Measurements from ENCODE around the gene SFTA2. TPM values are rescaled to one million over a fixed set of nuclear protein-coding genes. Genes with fewer than 3 reads are reported as not detected.

Gene SFTA2
- total and polyA plus RNA-seq, 9 of the 15 experiments (the other 6 are each of a cell fraction or from before 2014, with no cell fraction given), result not detected

DNA sequence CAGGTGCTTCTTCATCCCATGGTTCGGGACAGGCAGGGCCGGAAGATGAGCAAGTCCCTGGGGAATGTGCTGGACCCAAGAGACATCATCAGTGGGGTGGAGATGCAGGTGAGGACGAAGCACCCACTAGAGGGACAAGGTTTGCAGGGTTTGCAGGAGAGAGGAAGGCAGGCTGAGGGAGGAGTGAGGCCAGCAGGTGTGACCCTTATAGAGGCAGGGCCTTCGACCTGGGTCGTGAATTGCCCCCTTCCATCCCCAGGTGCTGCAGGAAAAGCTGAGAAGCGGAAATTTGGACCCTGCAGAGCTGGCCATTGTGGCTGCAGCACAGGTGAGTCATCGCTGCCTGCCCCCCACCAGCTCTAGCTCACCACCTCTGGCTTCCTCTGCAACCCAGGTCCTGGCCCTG lies 9.5 kb downstream of the SFTA2 start:
- no peaks in the 10 kb centered on the region for H3K9me1 ChIP-seq (ENCODE audit: control insufficient read depth, insufficient read depth, low read length)
- 0 out of 2 replicates have a peak, but pooled peaks cover 3% of the 10 kb centered on the region for H4K20me1 ChIP-seq (replicated peaks; ENCODE audit: control insufficient read depth, insufficient read depth, low read length)
- H3K79me2 ChIP-seq (ENCODE audit: control insufficient read depth, insufficient read depth, low read length), result no peaks in the 10 kb centered on the region
- H3K27me3 ChIP-seq (ENCODE audit: control insufficient read depth in 2 of 2, insufficient read depth in 2 of 2, low read length in 2 of 2), result no peaks in the 10 kb centered on the region
- DNase-seq (ENCODE audit: extremely low read depth in 1 of 4, low spot score in 3 of 4), result no peak
- FAIRE-seq, result no peak
- ChIA-PET POLR2A (interaction anchor here (1.7 kb wide), 1 partner anchor 11 kb away, joined by 4 read pairs; no protein-coding TSS in a partner anchor), CTCF (ENCODE audit: low intra/inter-chr PET ratio) (no interaction called here)
- no TSS peak for BruUV-seq (replicated peaks)
- H2AFZ ChIP-seq (ENCODE audit: low read depth, low read length), result no peak overlapping the region
- no peak overlapping the region for H3K27ac ChIP-seq (ENCODE audit: extremely low read depth, low read depth, low read length)
- H3K4me2 ChIP-seq (ENCODE audit: insufficient read depth, low read length), result no peak overlapping the region
- intact Hi-C loops (cut with micrococcal nuclease) (no loop called here), in situ Hi-C loops (cut with MboI) (no loop called here)
- peaks cover 77% of the 10 kb centered on the region; the same call in 2 of the 3 replicates for H3K36me3 ChIP-seq (ENCODE audit: control insufficient read depth, insufficient read depth, low read length)
- peaks cover 0 to 17% of the 10 kb centered on the region in 2 experiments; a peak in 2 of 5 replicates for H3K4me1 ChIP-seq (replicated peaks in 1 of 2; ENCODE audit: control insufficient read depth in 2 of 2, insufficient read depth in 2 of 2, low read length in 2 of 2)
- no peak for ATAC-seq
- H3K9me3 ChIP-seq (replicated peaks; ENCODE audit: control insufficient read depth, insufficient read depth, low read depth, low read length), result no peaks in the 10 kb centered on the region
- 77% methylated on average over 7 of the region's 7 CpGs for WGBS (ENCODE audit: insufficient coverage, low coverage, missing lambda C conversion rate)
- H3K4me3 ChIP-seq, result no peak overlapping the region
- 0 out of 4 replicates have a peak overlapping the region, but pooled peaks of 1 of the 2 experiments have one; percentile 28 for H3K9ac ChIP-seq (ENCODE audit: insufficient read depth in 1 of 2, low read depth in 2 of 2, low read length in 2 of 2)
- TF ChIP-seq ZBTB11 (CRISPR knock-in tag; IDR thresholded peaks at IDR 0.05) (no peak), TAF15 (IDR thresholded peaks at IDR 0.05; ENCODE audit: low read depth, low read length) (no peak), KDM1A (IDR thresholded peaks at IDR 0.05) (no peak), STAT5B (CRISPR knock-in tag; IDR thresholded peaks at IDR 0.05) (no peak), ZHX1 (conservative IDR thresholded peaks at IDR 0.05; ENCODE audit: low read length) (no peak), ZNF445 (CRISPR knock-in tag; IDR thresholded peaks at IDR 0.05; ENCODE audit: low read depth) (no peak), HNRNPH1 (optimal IDR thresholded peaks at IDR 0.05; ENCODE audit: low read depth, low read length) (no peak), ZBTB8A (IDR thresholded peaks at IDR 0.05; ENCODE audit: partially characterized antibody) (no peak), MAFF (IDR thresholded peaks at IDR 0.05; ENCODE audit: low read length) (no peak), U2AF1 (optimal IDR thresholded peaks at IDR 0.05; ENCODE audit: low read depth, low read length) (no peak), ZFP1 (CRISPR knock-in tag; IDR thresholded peaks at IDR 0.05) (no peak), PHB (CRISPR knock-in tag; IDR thresholded peaks at IDR 0.05) (no peak)
- TF ChIP-seq, protein P1, sequence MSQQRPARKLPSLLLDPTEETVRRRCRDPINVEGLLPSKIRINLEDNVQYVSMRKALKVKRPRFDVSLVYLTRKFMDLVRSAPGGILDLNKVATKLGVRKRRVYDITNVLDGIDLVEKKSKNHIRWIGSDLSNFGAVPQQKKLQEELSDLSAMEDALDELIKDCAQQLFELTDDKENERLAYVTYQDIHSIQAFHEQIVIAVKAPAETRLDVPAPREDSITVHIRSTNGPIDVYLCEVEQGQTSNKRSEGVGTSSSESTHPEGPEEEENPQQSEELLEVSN (IDR thresholded peaks at IDR 0.05; ENCODE audit: borderline replicate concordance in 1 of 2, extremely low read depth in 1 of 2, insufficient read depth in 1 of 2, insufficient read length in 1 of 2, low read depth in 1 of 2, low read length in 1 of 2, poor library complexity in 1 of 2, severe bottlenecking in 1 of 2), result no peak

Data from K562 (cell line).